H1 (cell line): ENCODE results near the gene EIF2AK2. TPM values are rescaled to one million over a fixed set of nuclear protein-coding genes. Genes with fewer than 3 reads are reported as not detected.

ENCODE experiments used
- CTCF ChIA-PET: fragments of 300-600 bp; sonication (Branson Sonifier 250); formaldehyde crosslinking; loops from one replicate; lab custom pipeline; 2021; ENCODE audit not compliant: partially characterized antibody; lab: Charles Lee
- POLR2A ChIA-PET: fragments of 300-600 bp; sonication (Branson Sonifier 250); formaldehyde crosslinking; loops from one replicate; lab custom pipeline; 2021; ENCODE audit warnings: inconsistent platforms; ENCODE audit not compliant: partially characterized antibody; lab: Charles Lee
- DNase-seq, 2 experiments: peaks; one replicate each; pipeline versions ENCODE4 v3.0.0 to v3.0.0-alpha.2; 2010 to 2022; ENCODE audit warnings: low spot score in 2 of 2, low read depth in 1 of 2, mixed read lengths in 1 of 2
- FAIRE-seq: peaks from 2 replicates; lab custom pipeline; 2011; peaks lifted over from hg19 to GRCh38; lab: Jason Lieb, UNC
- H2AFZ ChIP-seq: 2 replicates; pipeline ENCODE4 v1.8.1; 2012; ENCODE audit warnings: low read length, inconsistent platforms
- H2AK5ac ChIP-seq: 2 replicates; pipeline ENCODE4 v1.6.1; 2013; ENCODE audit warnings: low read depth, low read length
- H2BK120ac ChIP-seq: replicated peaks from 2 replicates; pipeline ENCODE3; 2013; ENCODE audit warnings: low read depth, low read length, inconsistent platforms
- H2BK12ac ChIP-seq: 2 replicates; pipeline ENCODE4 v1.6.1; 2013; ENCODE audit warnings: low read depth, low read length
- H2BK15ac ChIP-seq: 2 replicates; pipeline ENCODE4 v1.6.1; 2013; ENCODE audit warnings: low read length
- H2BK20ac ChIP-seq: 2 replicates; pipeline ENCODE4 v1.6.1; 2013; ENCODE audit warnings: low read length
- H2BK5ac ChIP-seq: 2 replicates; pipeline ENCODE4 v1.6.1; 2013; ENCODE audit warnings: low read depth, low read length
- H3K14ac ChIP-seq: 2 replicates; pipeline ENCODE4 v1.6.1; 2013; ENCODE audit warnings: inconsistent platforms; ENCODE audit not compliant: insufficient read length
- H3K18ac ChIP-seq: 2 replicates; pipeline ENCODE4 v1.6.1; 2013; ENCODE audit warnings: low read length; ENCODE audit errors: extremely low read depth
- H3K23ac ChIP-seq: 2 replicates; pipeline ENCODE4 v1.6.1; 2013; ENCODE audit warnings: inconsistent platforms; ENCODE audit not compliant: insufficient read length
- H3K23me2 ChIP-seq: 2 replicates; pipeline ENCODE4 v1.6.1; 2013; ENCODE audit warnings: low read depth, low read length
- H3K27ac ChIP-seq: 2 replicates; pipeline ENCODE4 v1.6.1; 2011; ENCODE audit warnings: low read depth, low read length, inconsistent platforms
- H3K27me3 ChIP-seq, 4 experiments: replicated peaks in 1 of 4; 1 replicate in 1 of 4; 2 replicates in 3 of 4; pipeline versions ENCODE4 v1.6.1 to v1.8.1; 2011 to 2013; ENCODE audit warnings: low read length in 3 of 4, mild to moderate bottlenecking in 3 of 4, inconsistent platforms in 2 of 4, mixed read lengths in 2 of 4, moderate library complexity in 1 of 4; ENCODE audit not compliant: control insufficient read depth in 3 of 4, insufficient read depth in 3 of 4; ENCODE audit errors: extremely low read depth in 1 of 4
- H3K36me3 ChIP-seq, 4 experiments: 2 replicates each; pipeline versions ENCODE4 v1.6.1 to v1.8.1; 2011 to 2013; ENCODE audit warnings: mild to moderate bottlenecking in 4 of 4, low read length in 3 of 4, moderate library complexity in 2 of 4, control low read depth in 1 of 4, inconsistent platforms in 1 of 4; ENCODE audit not compliant: insufficient read depth in 4 of 4, control insufficient read depth in 2 of 4
- H3K4ac ChIP-seq: replicated peaks from 2 replicates; pipeline ENCODE3; 2013; ENCODE audit warnings: low read length, low read depth, mixed read lengths, inconsistent platforms; ENCODE audit not compliant: insufficient read length
- H3K4me1 ChIP-seq, 4 experiments: replicated peaks in 1 of 4; 1 replicate in 1 of 4; 2 replicates in 3 of 4; pipeline versions ENCODE4 v1.6.1 to v1.8.1; 2011 to 2013; ENCODE audit warnings: low read length in 3 of 4, inconsistent platforms in 2 of 4, mixed read lengths in 1 of 4; ENCODE audit not compliant: insufficient read depth in 4 of 4, control insufficient read depth in 3 of 4
- H3K4me2 ChIP-seq, 2 experiments: 2 replicates each; pipeline versions ENCODE4 v1.6.1 to v1.8.1; 2011 to 2013; ENCODE audit warnings: low read depth in 2 of 2, low read length in 2 of 2, control low read depth in 1 of 2, inconsistent platforms in 1 of 2, mild to moderate bottlenecking in 1 of 2; ENCODE audit not compliant: insufficient read depth in 1 of 2
- H3K4me3 ChIP-seq, 4 experiments: fragments of 200-600, 300-600 bp in 1 of 4; sonication (generic), shearing (Covaris generic), sonication (Bioruptor Twin) in 1 of 4; 2 replicates each; pipeline versions ENCODE4 v1.5.1 to v1.8.1; 2011 to 2016; ENCODE audit warnings: low read length in 4 of 4, low read depth in 3 of 4, control low read depth in 2 of 4, inconsistent platforms in 2 of 4, mild to moderate bottlenecking in 2 of 4, mixed read lengths in 1 of 4, moderate library complexity in 1 of 4; ENCODE audit not compliant: insufficient read depth in 2 of 4; ENCODE audit errors: extremely low read depth in 1 of 4
- H3K56ac ChIP-seq: replicated peaks from 2 replicates; pipeline ENCODE3; 2013; ENCODE audit warnings: low read depth, mild to moderate bottlenecking, mixed read lengths, low read length, inconsistent platforms; ENCODE audit not compliant: insufficient read length
- H3K79me1 ChIP-seq: 2 replicates; pipeline ENCODE4 v1.6.1; 2013; ENCODE audit warnings: low read depth, low read length, control low read depth
- H3K79me2 ChIP-seq, 2 experiments: 2 replicates each; pipeline versions ENCODE4 v1.6.1 to v1.8.1; 2012 to 2013; ENCODE audit warnings: low read length in 2 of 2, mild to moderate bottlenecking in 2 of 2, inconsistent platforms in 1 of 2; ENCODE audit not compliant: insufficient read depth in 2 of 2, control insufficient read depth in 1 of 2
- H3K9ac ChIP-seq, 4 experiments: replicated peaks in 1 of 4; 1 replicate in 1 of 4; 2 replicates in 3 of 4; pipeline versions ENCODE4 v1.6.1 to v1.8.1; 2011 to 2013; ENCODE audit warnings: low read depth in 3 of 4, low read length in 3 of 4, control low read depth in 2 of 4, mild to moderate bottlenecking in 2 of 4, moderate library complexity in 2 of 4, inconsistent platforms in 1 of 4; ENCODE audit errors: extremely low read depth in 1 of 4
- H3K9me3 ChIP-seq, 2 experiments: 2 replicates each; pipeline versions ENCODE4 v1.6.1 to v1.8.1; 2012 to 2013; ENCODE audit warnings: mild to moderate bottlenecking in 2 of 2, moderate library complexity in 2 of 2, control low read depth in 1 of 2, inconsistent platforms in 1 of 2, low read depth in 1 of 2, low read length in 1 of 2, mixed read lengths in 1 of 2; ENCODE audit not compliant: insufficient read depth in 2 of 2
- H4K20me1 ChIP-seq, 2 experiments: replicated peaks in 1 of 2; 2 replicates each; pipeline versions ENCODE3 to v1.8.1; 2011 to 2013; ENCODE audit warnings: inconsistent platforms in 2 of 2, low read length in 2 of 2, mild to moderate bottlenecking in 1 of 2; ENCODE audit not compliant: insufficient read depth in 2 of 2, control insufficient read depth in 1 of 2
- H4K5ac ChIP-seq: 2 replicates; pipeline ENCODE4 v1.6.1; 2013; ENCODE audit warnings: low read length, low read depth, mixed read lengths, inconsistent platforms; ENCODE audit not compliant: insufficient read length
- H4K8ac ChIP-seq: 2 replicates; pipeline ENCODE4 v1.8.0; 2013; ENCODE audit warnings: mild to moderate bottlenecking, moderate library complexity, low read length, inconsistent platforms; ENCODE audit not compliant: insufficient read depth; ENCODE audit errors: extremely low read depth
- H4K91ac ChIP-seq: replicated peaks from 2 replicates; pipeline ENCODE3; 2013; ENCODE audit warnings: low read length, mixed read lengths, inconsistent platforms; ENCODE audit not compliant: insufficient read length
- BCL11A ChIP-seq, 2 experiments: IDR thresholded peaks; one replicate each; pipeline ENCODE4 v1.6.1; 2011; ENCODE audit warnings: low read depth in 2 of 2, low read length in 2 of 2, mild to moderate bottlenecking in 2 of 2
- EP300 ChIP-seq, 2 experiments: IDR thresholded peaks; 1 replicate in 1 of 2; 2 replicates in 1 of 2; pipeline ENCODE4 v1.6.1; 2011 to 2012; ENCODE audit warnings: low read depth in 2 of 2, low read length in 2 of 2, mild to moderate bottlenecking in 2 of 2, borderline replicate concordance in 1 of 2, inconsistent platforms in 1 of 2, moderate library complexity in 1 of 2
- RNF2 ChIP-seq: fragments of 200-900, 300-1000 bp; sonication (generic); IDR thresholded peaks from 2 replicates; pipeline ENCODE4 v1.7.1; 2016; ENCODE audit warnings: borderline replicate concordance, low read depth, mild to moderate bottlenecking, antibody characterized with exemption, low read length; ENCODE audit not compliant: poor library complexity, severe bottlenecking; ENCODE audit errors: missing control alignments
- SUZ12 ChIP-seq: fragments of 200-600 bp; sonication (generic); IDR thresholded peaks from 2 replicates; pipeline ENCODE4 v1.6.1; 2012; ENCODE audit warnings: mild to moderate bottlenecking, inconsistent platforms, low read length, moderate library complexity, mixed read lengths
- WGBS, 2 experiments: shearing (Covaris generic) in 1 of 2; methylation state at CpG; one replicate each; pipeline versions ENCODE4 v1.1.6 to v1.1.7; 2013 to 2015; ENCODE audit warnings: low lambda C conversion rate in 2 of 2, mixed read lengths in 2 of 2, inconsistent platforms in 1 of 2, low coverage in 1 of 2, missing lambda C conversion rate in 1 of 2; ENCODE audit not compliant: insufficient replicate concordance in 2 of 2, insufficient coverage in 1 of 2, insufficient read length in 1 of 2; ENCODE audit errors: extremely low coverage in 1 of 2, missing lambda C conversion rate in 1 of 2; 5-methylcytosine and 5-hydroxymethylcytosine counted together
- polyA plus RNA-seq, 7 experiments: library from polyadenylated mRNA; depleted of rRNA in 3 of 7; stranded (reverse) in 5 of 7; unstranded in 2 of 7; fragments of >200 nt in 5 of 7; fragments of 200-250 nt in 2 of 7; gene quantifications; 1 replicate in 5 of 7; 2 replicates in 1 of 7; 4 replicates in 1 of 7; pipeline versions ENCODE4 v1.2.1 to v1.2.3, GENCODE V29; 2011 to 2013; ENCODE audit warnings: missing spikeins in 2 of 7, mixed read lengths in 2 of 7
- total RNA-seq: library from RNA; stranded (reverse); fragmentation: NEBNext Ultra II Directional; extraction: Animal tissue kit (Norgen Biotek cat#: 25700); gene quantifications from 2 replicates; pipeline ENCODE4 v1.2.1, GENCODE V29; 2021
- TF ChIP-seq, protein P1 (sequence below): IDR thresholded peaks from 2 replicates; pipeline ENCODE4 v1.6.1; 2011; ENCODE audit warnings: low read depth, mild to moderate bottlenecking, low read length; ENCODE audit not compliant: insufficient read depth
- TF ChIP-seq, protein P2 (sequence below): IDR thresholded peaks from 2 replicates; pipeline ENCODE4 v1.6.1; 2012; ENCODE audit warnings: low read length, inconsistent platforms
- TF ChIP-seq, protein P3 (sequence below): IDR thresholded peaks from 2 replicates; pipeline ENCODE4 v1.6.1; 2012; ENCODE audit warnings: inconsistent platforms

Gene EIF2AK2
- total and polyA plus RNA-seq, 2 of the 8 experiments (the other 6 are each of a cell fraction or from before 2014, with no cell fraction given) = 13.1 to 46.9 TPM

DNA sequence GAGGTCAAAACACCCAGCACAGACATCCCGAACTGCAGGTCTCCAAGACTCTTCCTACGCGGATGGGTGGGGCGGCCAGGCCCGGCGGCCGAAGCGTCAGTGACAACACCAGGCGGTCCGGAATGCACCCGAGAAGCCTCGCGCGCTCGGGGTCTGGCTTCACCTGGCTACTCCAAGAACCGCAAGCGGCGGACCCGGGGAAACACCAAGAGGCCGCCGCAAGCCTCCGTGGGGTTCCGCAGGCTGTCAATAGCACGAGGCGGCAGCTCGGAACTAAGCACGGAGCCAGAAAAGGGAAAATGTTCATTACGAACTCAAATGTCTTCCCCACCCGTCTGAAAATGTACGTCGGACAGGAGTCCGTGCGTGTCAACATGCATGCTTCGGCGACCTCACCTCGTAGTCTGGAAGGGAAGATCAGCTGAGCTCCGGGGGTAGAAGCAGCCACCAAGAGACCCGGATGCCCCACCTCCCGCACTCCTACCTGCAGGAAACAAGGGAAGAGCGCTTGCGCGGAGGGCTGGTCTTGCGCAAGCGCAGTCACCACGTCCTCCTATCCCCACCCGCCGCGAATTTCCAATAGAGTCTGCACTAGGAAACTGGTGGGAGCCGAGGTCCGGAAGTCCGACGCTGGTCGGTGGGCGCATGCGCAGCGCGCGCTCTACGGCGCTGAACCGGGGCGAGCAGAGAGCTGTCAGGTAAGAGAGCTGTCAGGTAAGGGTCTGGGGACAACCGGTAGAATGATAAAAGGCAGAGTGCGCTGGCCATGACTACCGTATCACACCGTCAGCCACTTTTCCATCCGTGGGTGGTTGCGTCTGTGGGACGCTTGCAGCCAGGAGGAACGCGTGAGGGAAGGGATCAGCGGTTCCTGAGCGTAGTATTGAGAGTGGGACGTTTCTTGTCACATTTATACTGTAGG is 72.6 kb downstream of the EIF2AK2 start, which contains the start of the genes GPATCH11 and HEATR5B:
Gene GPATCH11 (plus strand): TSS at position 646 of the 922 bp plus-strand sequence. CDS start 3,864 bp downstream, outside the sequence.
Gene HEATR5B (minus strand): TSS at position 500 of the 922 bp plus-strand sequence. CDS start 958 bp downstream, outside the sequence.
- CTCF ChIA-PET = no interaction called here
- Histone ChIP-seq H3K9ac (peak within 1 kb of the TSS; percentile 9 to 69 (median 51)), H2BK15ac (no peak within 1 kb of the TSS), H3K23ac (no peak within 1 kb of the TSS), H3K4ac (no peak within 1 kb of the TSS), H3K79me1 (no peaks in the 10 kb centered on the region), H4K91ac (no peak within 1 kb of the TSS), H4K8ac (peak within 1 kb of the TSS; percentile 53), H3K56ac (peak within 1 kb of the TSS; percentile 47), H3K9me3 (no peaks in the 10 kb centered on the region), H3K36me3 (no peaks in the 10 kb centered on the region), H4K5ac (no peak within 1 kb of the TSS), H3K27ac (no peak within 1 kb of the TSS), H2BK20ac (no peak within 1 kb of the TSS), H3K79me2 (no peaks in the 10 kb centered on the region), H2AFZ (peak within 1 kb of the TSS; percentile 99), H3K4me1 (peaks cover 0 to 4% (median 2%) of the 10 kb centered on the region in 4 experiments; a peak in 2 of 7 replicates), H3K18ac (peak within 1 kb of the TSS; percentile 73; the same call in 1 of the 2 replicates), H2BK12ac (no peak within 1 kb of the TSS), H3K27me3 (no peaks in the 10 kb centered on the region), H2BK5ac (no peak within 1 kb of the TSS), H3K14ac (no peak within 1 kb of the TSS), H2AK5ac (no peak within 1 kb of the TSS), H3K4me2 (peak within 1 kb of the TSS; percentile 76 to 93), H3K23me2 (peaks cover 8% of the 10 kb centered on the region), H4K20me1 (peaks cover 0 to 3% of the 10 kb centered on the region in 2 experiments), H2BK120ac (no peak within 1 kb of the TSS), H3K4me3 (peak within 1 kb of the TSS; percentile 71 to 97 (median 80))
- FAIRE-seq (peak; percentile 7), DNase-seq (peak; percentile 97 to 99)
- 3% methylated on average over 74 of the region's 74 CpGs; no CpG with 5 or more reads in 1 of the 2 experiments for WGBS, 2 experiments
- POLR2A ChIA-PET = interaction anchor here (0.5 to 1.0 kb wide), 2 partner anchors 26 to 131 kb away, joined by 3 to 4 read pairs; no protein-coding TSS in a partner anchor
- TF ChIP-seq, protein P1, sequence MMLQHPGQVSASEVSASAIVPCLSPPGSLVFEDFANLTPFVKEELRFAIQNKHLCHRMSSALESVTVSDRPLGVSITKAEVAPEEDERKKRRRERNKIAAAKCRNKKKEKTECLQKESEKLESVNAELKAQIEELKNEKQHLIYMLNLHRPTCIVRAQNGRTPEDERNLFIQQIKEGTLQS = no peak
- no peak for TF ChIP-seq RNF2
- no peak for TF ChIP-seq BCL11A (IDR thresholded peaks at IDR 0.05; ENCODE audit: low read depth in 2 of 2, low read length in 2 of 2)
- TF ChIP-seq EP300 (IDR thresholded peaks at IDR 0.05; ENCODE audit: borderline replicate concordance in 1 of 2, low read depth in 2 of 2, low read length in 2 of 2) = no peak
- TF ChIP-seq SUZ12 = no peak
- TF ChIP-seq, protein P2, sequence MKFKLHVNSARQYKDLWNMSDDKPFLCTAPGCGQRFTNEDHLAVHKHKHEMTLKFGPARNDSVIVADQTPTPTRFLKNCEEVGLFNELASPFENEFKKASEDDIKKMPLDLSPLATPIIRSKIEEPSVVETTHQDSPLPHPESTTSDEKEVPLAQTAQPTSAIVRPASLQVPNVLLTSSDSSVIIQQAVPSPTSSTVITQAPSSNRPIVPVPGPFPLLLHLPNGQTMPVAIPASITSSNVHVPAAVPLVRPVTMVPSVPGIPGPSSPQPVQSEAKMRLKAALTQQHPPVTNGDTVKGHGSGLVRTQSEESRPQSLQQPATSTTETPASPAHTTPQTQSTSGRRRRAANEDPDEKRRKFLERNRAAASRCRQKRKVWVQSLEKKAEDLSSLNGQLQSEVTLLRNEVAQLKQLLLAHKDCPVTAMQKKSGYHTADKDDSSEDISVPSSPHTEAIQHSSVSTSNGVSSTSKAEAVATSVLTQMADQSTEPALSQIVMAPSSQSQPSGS = no peak
- TF ChIP-seq, protein P3, sequence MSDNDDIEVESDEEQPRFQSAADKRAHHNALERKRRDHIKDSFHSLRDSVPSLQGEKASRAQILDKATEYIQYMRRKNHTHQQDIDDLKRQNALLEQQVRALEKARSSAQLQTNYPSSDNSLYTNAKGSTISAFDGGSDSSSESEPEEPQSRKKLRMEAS = peak; percentile 86
